Stimulated activated CD4-positive, alpha-beta T cell treated with anti-CD3 and anti-CD28 coated beads, Interleukin-15, amount 100 ng/mL, for 1 hour (primary cell): ENCODE results near the gene CXADR.

Source experiments
- DNase-seq, 2 donors: peaks; one replicate each; pipeline ENCODE4 v3.0.0-alpha.2; 2020; ENCODE audit warnings: low read depth in 1 of 2, low spot score in 1 of 2

CXADR gene

DNA sequence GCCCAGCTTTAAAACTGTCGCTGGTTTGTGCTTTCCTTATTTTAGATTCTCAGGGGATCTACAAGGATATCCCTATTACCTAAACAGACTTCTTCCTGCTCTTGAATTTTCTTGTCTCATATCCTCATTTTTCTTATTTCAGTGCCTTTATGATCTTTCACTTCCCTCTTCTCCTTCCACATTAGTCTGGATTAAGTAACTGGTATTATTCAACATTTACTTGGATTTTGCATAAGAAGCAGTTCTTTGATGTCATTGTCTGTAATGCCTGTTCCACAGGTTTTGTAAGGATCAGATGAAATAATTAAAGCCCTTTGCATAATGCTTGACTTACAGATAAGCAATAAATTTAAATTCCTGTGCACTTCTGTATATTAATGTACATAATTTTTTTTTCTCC is 26.5 kb downstream of the CXADR start:
- DNase-seq = no peak

DNA sequence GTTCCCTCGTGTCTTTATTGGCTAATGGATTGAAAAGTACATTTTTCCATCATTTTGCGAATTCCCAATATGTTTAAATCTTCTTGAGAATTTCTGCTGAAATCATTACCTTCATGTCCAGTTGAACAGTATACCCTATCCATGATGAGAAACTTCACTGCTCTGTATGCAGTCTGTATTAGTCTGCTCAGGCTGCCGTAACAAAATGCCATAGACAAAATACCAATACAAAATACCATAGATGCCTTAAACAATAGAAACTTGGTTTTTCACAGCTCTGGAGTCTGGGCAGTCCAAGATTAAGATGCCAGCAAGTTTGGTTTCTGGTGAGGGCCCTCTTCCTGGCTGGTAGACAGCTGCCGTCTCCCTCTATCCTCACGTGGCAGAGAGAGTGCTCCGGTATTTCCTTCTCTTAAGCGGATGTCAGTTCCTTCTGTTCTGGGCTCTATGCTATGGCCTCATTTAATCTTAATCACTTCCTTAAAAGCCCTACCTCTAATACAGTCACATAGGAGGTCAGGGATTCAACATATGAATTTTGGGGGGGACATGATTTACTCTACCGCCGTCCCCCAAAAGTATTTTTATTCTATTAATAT is 27.0 kb downstream of the CXADR start:
- DNase-seq = no peak

DNA sequence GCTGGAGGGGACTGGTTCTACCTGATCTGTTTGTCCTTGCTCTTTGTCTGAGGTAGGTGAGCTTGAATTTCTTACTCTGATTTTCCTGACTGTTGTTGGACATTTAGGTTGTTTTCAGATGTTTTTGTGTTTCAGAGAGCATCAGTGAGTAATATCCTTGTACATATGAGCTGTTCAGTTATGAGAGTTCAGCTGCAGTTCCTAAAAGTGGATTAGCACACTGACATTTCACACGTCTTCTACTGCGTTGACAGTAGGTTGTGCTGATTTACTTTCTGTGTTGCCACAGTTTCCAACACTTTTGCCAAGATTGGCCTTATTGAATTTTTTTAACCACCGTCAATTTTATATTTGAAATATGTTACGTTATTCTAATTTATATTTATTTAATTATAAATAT is 27.7 kb downstream of the CXADR start:
- DNase-seq = no peak

DNA sequence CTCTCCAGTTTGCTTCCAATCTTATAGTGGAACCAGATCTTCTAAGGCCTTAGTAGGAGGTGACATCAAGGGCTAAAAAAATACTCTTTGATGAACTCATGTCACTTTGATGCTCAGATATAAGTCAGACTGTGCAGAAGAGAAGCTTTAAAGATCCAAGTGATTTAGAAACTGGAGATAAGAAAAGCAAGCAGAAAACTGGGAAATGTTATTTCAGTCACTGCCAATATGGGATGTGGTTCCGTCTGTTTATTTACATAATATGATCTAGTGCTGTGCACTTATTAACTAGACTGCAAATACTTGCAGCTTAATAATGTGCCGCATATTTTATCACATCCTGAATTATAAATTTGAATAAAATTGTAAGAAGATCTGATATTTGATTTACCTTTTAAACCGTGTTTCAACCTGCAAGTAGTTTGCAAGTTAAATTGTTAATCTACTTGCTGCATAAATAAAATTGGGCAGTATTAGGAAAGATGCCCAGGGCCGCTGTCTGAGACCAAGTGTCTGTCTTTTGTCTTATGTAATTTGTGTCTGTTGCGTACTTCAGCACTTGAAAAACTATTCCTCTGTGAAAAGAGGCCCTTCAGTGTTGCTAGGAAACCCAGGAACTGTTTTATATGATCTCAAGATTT is 29.6 kb downstream of the CXADR start:
- no peak for DNase-seq

DNA sequence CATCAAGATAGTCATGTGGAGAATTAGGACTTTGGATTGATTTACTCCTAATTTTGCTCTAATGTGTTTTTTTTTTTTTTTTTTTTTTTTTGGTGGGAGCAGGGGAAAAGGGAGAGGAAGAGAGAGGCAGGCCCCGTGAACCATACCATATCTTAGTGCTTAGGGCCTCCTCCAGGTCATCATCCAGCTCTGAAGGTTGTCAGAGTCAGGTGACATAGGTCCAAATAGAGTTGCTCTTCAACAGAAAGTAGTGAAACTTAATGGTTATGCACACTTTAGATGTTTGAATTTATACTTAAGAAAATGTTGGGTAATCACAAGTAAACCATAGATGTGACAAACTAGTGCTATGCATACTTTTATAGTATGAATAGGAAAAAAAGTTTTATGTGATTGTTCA is 32.2 kb downstream of the CXADR start:
- DNase-seq = no peak

DNA sequence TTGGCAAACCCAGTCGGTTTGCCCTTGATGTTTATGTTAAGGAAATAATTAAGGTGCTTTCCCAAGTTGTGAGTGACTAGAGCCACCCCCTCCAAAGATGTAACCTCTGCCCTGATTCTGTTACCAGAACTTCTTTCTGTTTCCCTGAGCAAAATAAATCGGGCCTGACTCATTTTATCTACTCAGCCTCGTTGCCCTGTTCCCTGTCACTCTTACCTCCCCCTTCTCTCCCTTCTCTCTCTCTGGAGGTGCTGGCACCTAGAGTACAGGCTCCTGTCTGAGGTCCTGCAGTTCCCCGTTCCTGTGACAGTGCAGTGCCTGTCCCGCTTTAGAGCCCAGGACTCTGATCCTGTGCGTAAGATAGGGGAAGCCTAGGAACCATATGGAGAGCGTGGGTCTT is 35.4 kb downstream of the CXADR start:
- DNase-seq = no peak

DNA sequence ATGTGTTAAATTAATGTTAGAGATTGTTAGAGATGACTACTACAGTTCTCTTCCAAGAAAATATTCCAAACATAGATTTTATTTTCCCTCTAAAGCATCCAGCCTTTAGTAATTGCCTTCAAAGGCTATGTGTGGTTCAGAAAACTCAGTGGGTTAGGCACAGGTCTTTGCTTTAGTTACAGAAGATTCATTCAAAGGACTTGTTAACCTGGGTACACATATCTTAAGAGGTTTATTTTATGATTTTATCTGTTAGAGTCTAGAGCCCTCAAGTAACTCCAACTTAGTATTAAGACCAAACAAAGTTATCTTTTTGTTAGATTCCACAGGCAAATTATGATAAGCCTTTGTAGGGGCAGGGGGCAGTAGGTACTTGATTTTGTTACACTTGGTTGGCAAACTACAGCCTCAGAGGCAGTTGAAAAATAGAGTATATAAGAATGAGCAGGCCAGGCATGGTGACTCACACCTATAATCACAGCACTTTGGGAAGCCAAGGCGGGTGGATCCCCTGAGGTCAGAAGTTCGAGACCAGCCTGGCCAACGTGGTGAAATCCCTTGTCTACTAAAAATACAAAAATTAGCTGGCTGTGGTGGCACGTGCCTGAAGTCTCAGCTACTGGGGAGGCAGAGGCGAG is 37.9 kb downstream of the CXADR start:
- no peak for DNase-seq

DNA sequence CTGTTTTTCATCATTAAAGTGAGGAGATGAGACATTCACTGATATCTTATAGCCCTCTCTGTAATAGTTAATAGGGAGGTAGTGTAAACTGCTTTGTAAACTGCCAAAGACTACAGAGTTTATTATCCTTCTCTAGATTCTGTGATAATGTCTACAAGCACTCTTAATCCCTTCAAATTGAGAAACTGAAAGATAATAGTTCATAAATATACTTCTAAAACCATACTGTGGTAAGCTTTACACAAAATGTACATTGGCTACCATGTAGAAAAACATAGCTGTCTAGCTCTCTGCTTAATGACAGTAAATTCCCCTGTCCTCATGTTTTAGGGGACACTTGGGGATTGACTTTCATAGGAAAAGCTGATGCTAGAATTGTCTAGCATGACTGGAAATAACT is 39.6 kb downstream of the CXADR start:
- DNase-seq = no peak

DNA sequence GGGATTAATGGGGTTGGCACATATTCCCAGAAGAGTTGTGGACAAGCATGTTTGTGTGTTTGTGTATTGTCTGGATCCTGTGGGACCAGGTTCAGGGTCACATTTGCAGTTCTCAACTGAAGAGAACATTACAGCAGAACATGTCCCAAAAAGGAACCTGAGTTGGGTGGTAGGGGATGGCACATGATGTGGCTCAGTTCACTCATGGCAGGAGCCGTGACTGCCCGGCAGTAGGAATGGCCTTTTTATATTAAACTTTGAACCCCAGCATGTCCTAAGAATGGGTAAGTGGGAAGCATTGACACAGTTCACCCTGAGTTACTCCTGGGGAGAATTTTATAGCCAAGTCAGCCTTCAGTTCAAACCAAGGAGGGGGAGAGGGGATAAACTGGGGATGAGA is 41.3 kb downstream of the CXADR start:
- no peak for DNase-seq

DNA sequence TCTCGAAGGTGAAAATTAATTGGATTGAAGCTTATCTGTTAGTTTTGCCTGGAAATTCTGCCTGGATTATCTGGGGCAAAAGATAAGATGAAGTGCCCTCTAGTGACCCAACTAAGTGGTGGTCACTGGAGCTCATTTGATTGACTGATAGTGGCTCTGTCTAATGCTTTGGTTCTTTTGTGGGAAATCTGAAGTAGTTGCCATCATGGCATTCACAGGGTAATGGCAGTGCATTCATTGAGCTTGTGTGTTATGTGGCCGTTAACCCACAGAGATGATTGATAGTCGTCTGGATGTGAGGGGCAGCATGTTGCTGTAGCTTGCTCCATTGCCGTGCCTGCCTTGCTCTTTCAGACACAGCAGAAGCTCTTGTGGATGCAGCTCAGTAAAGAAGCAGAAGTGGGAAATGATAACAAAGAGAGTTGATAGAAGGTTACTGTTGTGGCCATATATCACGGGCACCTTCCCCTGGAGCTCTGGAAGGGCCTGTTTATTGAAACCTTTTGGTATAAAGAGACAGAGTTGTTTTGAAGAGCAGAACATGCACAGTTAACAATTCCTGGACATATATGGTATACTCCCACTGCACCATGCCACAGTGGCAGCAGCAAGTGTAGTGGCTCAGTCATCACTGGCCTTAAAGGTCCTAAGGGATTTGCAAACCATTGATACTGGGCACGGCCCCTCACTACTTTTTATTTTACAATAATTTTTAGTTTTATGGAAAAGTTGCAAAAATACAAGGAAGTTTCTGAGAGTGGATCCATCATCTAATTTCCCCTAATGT is 42.0 kb downstream of the CXADR start:
- no peak for DNase-seq

DNA sequence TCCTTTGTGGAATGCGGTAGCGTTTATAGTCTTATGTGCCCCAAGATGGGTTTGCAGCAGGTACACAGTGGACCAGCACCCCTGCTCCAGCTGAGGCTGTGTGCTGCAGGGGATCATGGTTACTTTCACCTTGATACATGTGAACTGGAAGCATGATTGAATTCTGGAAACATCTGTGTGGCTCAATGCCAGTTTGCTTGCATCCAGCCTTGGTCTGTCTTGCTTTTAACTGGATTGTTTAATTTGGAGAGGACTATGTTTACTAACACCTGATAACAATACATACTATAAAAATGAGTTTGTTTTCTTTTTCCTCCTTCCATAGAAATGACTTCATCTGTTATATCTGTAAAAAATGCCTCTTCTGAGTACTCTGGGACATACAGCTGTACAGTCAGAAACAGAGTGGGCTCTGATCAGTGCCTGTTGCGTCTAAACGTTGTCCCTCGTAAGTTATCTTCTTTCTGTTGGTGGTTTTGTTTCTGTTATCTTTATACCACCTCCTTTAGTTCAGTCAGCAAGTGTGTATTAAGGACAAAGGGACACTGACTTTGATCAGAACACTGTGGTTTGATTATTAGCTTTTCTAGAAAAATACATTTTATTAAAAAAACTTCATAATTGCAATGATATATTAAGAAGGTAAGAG is 47.7 kb downstream of the CXADR start:
- no peak for DNase-seq

DNA sequence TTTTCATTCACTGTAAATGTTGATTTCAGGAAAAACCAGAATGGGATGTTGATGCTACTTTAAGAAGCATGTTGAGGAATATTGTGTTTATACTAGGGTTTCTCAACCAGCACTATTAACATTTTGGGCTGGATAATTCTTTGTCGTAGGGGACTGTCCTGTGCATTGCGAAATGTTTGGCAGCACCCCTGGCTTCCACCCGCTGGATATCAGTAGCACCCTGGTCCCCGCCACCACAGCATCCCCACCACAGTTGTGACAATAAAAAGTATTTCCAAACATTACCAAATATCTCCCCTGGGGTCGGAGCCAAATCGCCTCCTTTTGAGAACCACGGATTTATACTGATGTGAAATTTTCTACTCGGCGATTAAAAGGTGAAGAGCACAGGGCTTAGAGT is 57.9 kb downstream of the CXADR start:
- no peak for DNase-seq

DNA sequence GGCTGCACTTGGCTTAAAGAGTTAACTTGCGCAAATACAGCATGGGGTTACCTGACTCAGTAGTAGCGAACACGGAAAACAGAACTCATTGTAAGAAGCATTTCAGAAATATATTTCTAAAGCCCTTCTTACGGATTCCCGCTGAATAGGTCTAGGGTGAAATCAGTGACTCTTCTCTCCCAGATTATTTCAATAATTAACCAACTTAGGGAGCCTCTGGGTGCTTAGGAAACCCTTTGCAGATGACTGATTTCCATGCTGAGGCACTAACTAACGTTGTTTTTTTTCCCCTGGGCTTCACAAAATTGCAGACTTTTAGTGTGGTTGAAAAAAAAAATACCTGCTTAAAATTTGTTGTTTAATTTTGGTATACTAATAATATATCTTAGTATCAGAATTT is 59.6 kb downstream of the CXADR start:
- no peak for DNase-seq

DNA sequence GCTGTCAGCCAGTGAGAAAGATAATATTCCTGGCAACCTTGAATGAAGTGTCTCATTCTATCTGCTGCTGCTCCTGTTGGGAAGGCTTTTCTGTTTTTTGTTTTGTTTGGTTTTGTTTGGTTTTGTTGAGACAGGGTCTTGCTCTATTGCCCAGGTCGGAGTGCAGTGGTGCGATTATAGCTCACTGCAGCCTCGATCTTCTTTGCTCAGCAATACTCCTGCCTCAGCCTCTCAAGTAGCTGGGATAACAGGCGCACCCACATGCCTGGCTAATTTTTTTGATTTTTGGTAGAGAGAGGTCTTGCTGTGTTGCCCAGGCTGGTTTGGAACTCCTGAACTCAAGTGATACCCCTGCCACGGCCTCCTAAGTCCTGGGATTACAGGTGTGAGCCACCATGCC is 62.2 kb downstream of the CXADR start:
- no peak for DNase-seq

DNA sequence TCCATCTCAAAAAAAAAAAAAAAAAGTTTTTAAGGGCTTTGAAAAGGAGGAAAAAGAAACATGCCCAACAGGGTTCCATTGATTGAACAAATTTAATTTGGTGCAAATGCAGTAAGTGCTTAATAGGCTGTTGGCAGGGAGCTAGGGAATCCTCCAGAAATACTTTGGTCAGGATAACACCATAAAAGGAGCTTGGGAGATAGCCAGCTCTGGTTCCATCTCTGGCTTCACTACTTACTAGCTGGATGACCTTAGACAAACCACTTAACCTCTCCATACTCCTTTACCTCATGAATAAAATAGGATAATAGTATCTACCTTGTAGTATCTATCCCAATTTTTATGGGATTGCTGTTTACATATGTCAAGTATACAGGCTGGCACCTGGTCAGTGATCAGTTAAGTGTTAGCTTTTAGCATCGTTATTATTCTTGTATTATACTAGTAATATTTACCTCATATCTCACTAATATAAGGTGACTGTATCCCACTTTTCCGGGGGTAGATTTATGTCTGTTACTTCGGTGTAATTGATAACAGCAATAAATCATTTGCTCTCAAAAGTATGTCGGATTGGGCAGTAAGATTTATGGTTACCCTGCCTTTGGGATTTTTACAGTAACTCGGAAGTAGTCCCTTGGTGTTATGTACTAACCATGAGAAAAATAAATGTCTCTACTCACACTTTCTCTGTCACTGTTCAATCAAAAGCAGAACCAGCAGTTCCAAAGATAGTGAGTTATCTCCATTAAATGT is 63.4 kb downstream of the CXADR start:
- DNase-seq = no peak

DNA sequence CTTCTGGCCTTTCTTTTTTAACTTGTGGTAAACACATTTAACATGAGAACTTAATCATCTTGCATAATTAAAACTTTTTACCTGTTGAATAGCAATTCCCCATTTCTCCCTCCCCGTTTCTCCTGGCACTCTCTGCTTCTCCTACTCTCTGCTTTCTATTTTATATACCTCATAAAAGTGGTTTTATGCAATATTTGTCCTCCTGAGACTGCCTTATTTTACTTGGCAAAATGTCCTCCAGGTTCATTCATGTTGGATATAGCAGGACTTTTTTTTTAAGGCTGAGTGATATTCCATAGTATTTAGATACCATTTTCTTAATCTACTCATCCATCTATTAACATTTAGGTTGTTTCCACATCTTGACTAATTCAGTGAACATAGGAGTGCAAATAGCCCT is 64.9 kb downstream of the CXADR start:
- DNase-seq = no peak

DNA sequence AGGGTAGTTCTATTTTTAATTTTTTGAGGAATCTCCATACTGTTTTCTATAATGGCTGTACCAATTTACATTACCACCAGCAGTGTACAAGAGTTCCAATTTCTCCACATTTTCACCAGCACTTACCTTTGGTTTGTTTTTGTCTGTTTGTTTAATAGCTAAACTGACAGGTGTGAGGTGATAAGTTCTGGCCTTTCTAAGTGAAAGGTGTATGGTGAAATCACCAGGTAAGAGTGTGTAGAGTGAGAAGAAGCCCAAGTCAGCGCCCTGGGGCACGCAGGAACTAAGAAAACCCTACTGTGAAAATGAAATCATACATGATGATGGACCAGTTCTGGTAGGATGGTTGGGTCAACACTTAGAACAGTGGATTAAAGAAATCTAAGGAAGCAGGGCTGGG is 65.3 kb downstream of the CXADR start:
- no peak for DNase-seq

DNA sequence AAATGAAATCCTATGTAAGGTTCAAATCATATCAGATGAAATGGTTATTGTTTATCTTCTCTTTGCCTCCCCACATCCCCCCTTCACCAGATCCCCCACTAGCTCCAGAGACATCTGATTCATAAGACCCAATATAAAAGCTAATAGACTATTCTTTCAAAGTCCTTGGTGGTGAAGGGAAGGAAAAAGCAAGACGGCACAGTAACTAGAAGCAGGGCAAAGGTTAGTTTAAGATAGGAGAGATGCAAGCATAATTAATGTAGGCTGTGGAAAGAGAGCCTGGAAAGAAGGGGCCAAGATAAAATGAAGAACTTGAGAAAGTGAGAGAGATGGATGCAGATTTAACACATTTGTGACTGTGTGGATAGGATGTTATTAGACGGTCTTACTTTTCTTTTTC is 66.0 kb downstream of the CXADR start:
- no peak for DNase-seq

DNA sequence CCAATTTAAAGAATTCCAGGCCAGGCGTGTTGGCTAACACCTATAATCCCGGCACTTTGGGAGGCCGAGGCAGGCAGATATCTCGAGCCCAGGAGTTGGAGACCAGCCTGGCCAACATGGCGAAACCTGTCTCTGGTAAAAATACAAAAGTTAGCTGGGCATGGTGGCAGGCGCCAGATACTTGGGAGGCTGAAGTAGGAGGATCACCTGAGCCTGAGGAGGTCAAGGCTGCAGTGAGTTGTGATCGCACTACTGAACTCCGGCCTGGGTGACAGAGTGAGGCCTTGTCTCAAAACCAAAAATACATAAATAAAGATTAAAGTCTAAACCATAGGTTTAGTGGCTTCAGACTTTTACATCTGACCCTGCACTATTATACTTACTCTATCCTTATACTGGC is 67.5 kb downstream of the CXADR start:
- DNase-seq = no peak

DNA sequence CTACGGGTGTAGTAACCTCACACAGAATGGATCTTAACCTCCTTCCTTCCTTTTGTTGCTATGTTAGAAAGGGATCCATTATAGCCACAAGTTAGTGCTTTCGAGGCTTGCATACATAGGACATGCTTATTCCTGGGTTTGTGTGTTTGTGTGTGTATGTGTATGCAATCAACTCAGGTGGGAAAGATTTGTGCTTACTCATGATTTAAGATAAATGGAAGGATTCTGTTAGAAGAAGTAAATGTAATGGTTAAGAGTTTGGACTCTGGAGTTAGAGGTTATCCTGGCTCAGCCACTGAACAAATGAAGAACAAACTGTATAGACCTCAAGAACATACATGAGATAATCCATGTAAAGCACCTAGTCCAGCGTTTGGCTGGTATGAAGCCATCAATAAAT is 71.1 kb downstream of the CXADR start:
- DNase-seq = no peak

DNA sequence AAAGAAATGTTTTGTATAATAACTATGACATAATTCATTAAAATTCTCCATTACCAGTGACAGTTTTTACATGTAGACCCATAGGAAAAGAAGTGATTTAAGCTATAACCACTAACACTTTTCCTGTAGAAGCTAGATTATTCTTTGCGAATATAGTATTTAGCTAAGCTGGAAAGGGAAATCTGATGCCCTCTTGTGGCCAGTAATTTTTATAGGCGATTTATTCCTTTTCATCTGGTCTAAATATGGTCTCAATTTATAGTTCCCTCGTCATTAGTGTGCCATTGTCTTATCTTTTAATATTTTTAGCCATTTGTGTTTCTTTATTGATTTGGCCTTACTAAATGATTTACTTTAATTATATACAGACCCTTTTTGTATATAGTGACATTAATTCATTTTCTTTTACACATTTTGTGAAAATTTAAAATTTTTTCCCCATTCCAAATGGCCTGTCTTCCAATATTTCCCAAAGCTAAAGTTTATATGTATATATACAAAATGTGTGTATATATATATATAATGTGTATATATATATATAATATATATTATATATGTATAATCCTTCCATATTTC is 73.1 kb downstream of the CXADR start:
- DNase-seq = no peak
